HG02610 (cell line): ENCODE measurements around the gene MX1.

ENCODE experiments used
- ATAC-seq: cut with Tn5 transposase; IDR thresholded peaks from one replicate; pipeline ENCODE4 v1.9.1; 2021; ENCODE audit warnings: mild to moderate bottlenecking, moderate library complexity; ENCODE audit not compliant: unreplicated experiment

Gene MX1

GRCh38 chr21:41488080-41488479 is 62.0 kb downstream of the MX1 start:
- no peak for ATAC-seq

GRCh38 chr21:41489329-41489728 is 63.3 kb downstream of the MX1 start:
- no peak for ATAC-seq

- no peak for ATAC-seq
These were observed 64.3 kb downstream of the MX1 start for GRCh38 chr21:41490330-41490729.

GRCh38 chr21:41491412-41491811 is 65.4 kb downstream of the MX1 start:
- no peak for ATAC-seq

- no peak for ATAC-seq
These were observed 68.2 kb downstream of the MX1 start for GRCh38 chr21:41494242-41494641.

- ATAC-seq: no peak
These were observed 71.0 kb downstream of the MX1 start for GRCh38 chr21:41497008-41497407.

GRCh38 chr21:41497788-41498187 is 71.7 kb downstream of the MX1 start:
- no peak for ATAC-seq

- ATAC-seq: no peak
These were observed 73.9 kb downstream of the MX1 start for GRCh38 chr21:41499920-41500319.

GRCh38 chr21:41500363-41500762 is 74.3 kb downstream of the MX1 start:
- no peak for ATAC-seq

- no peak for ATAC-seq
These were observed 74.9 kb downstream of the MX1 start for GRCh38 chr21:41500931-41501381.

- no peak for ATAC-seq
These were observed 75.9 kb downstream of the MX1 start for GRCh38 chr21:41501919-41502318.

- ATAC-seq: no peak
These were observed 77.3 kb downstream of the MX1 start for GRCh38 chr21:41503331-41503730.

- no peak for ATAC-seq
These were observed 78.0 kb downstream of the MX1 start for GRCh38 chr21:41504030-41504429.

- ATAC-seq: no peak
These were observed 80.1 kb downstream of the MX1 start for GRCh38 chr21:41506005-41506594.

GRCh38 chr21:41506611-41507520 is 80.8 kb downstream of the MX1 start:
- ATAC-seq: no peak

GRCh38 chr21:41507521-41508414 is 81.7 kb downstream of the MX1 start, which contains the start of gene TMPRSS2:
Gene TMPRSS2, minus strand, starts transcription at chr21:41508158. Its CDS starts 10,025 bp downstream, at chr21:41498133.
- no peak for ATAC-seq

GRCh38 chr21:41508415-41509144 is 82.5 kb downstream of the MX1 start:
- ATAC-seq: no peak
